Endometrial microvascular endothelial cells (primary cell): ENCODE data around the gene MLLT1. TPM values are rescaled to one million over a fixed set of nuclear protein-coding genes. Genes with fewer than 3 reads are reported as not detected.

Experiments used
- in situ Hi-C: cut with HindIII; loops from 2 replicates; pipeline ENCODE4 v1.10.0; 2017; ENCODE audit warnings: low sequenced_read_pairs, low pct_unique_long_range_greater_than_20kb; ENCODE audit errors: inconsistent ontology term
- total RNA-seq: library from RNA; depleted of rRNA; stranded (reverse); fragments of >200 nt; gene quantifications from one replicate; pipeline ENCODE4 v1.2.3, GENCODE V29; 2015; ENCODE audit errors: inconsistent ontology term

Gene MLLT1
- total RNA-seq, 1 donor from 2014 or later: 17.2 TPM

DNA sequence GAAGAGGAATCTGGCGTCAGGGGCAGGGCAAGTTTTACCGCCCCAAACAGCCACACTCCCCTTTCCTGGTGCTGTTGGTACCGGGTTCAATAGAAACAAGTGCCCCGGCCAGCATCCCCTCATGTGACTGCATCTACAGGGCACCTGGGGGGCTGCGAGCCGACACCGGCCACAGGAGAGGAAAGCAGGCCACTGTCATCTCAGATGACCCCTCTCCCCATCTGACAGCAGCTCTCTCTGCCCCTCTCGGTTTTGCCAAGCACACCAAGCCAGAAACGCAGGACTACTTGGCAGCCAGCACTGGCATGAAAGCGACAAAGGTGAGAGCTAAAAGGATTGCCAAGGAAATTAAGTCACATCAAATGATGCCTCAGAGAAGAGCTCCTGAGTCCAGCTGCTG, 37.1 kb downstream of the MLLT1 start:
- in situ Hi-C loops: no loop called here

DNA sequence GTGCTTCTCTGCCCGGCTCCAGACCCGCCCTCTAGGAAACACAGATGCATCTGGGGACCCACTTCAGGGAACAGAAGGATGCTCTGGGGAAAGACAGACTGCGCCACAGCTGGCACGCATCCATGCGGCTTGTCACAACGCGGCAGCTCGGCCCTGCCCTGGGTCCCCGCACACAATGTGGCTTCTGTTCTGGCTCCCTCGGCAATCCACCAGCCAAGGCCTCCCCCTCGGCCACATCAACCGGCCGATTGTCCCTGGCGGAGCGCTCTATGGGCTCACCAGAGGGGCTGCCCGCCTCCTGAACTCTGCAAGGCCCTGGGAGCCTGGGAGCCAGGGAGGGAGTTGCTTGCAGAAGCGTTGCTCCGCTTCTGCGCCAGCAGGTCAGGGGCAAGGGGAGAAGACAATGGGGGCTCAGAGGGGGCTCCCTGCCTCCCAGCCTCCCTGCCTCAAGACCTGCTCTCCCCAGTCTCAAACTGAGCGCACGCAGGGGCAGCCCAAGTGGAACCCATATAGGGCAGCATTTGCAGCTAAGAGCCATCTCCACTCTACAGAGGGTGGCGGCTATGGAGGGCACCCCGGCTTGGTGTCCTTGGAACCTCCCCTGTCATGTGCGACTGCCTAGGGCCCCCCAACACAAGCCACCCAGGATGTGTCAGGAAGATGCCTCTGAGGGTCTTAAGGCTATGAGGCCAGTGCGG, 37.9 kb downstream of the MLLT1 start:
- in situ Hi-C loops: no loop called here

DNA sequence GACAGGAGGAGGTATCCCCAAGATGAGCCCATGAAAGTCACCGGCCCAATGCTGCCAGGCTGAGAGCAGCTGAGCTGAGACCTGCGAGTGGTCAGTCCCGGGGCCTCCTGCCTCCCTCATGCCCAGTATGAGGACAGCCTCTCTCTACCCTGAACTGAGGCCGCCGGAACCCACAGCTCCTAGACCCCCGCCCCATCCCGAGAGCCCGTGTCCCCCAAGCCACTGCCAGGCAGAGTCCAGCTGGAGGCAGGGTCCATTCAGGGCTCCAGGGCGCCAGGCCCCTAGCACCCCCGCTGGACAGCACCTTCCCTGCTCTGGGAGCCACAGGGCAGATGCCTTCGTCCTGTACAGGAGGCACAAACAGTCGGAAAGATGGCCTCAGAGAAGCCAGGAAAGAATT, 38.7 kb downstream of the MLLT1 start:
- in situ Hi-C loops: no loop called here

DNA sequence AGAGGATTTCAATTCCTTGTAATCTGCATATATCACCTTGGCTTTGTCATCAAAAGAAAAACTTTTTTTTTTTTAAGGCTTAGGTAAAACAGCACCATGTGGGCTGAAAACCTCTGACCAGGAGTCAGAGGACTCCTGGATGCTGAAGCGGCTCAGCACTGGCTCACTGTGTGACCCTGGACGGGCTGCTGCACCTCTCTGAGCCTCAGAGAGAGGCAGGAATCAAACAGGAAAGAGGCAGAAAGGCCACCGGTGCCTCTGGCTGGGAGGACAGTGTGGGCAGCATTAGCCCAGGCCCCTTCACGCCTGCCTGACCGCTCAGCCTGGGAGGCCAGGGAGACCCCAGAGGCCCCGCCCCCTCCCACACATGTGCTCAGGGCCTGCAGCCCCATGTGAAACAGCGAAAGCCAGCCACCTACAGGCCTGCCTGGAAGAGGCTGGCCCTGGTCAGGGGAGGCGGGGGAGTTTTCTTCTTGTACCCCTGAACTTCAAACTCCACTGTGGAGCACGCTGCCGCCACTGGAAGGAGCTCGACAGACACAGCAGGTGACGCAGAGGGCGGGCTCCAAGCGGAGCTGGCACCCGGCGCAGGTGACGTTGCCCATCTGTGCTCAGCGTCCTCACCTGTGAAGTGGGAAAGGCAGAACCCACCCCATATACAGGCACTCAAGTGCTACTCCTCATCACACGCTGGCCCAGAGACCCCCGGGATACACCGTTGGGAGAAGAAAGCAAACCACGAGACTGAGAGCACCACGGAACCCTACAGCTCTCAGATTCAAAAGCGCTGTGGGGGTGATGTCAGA, 39.7 kb downstream of the MLLT1 start:
- in situ Hi-C loops: no loop called here

DNA sequence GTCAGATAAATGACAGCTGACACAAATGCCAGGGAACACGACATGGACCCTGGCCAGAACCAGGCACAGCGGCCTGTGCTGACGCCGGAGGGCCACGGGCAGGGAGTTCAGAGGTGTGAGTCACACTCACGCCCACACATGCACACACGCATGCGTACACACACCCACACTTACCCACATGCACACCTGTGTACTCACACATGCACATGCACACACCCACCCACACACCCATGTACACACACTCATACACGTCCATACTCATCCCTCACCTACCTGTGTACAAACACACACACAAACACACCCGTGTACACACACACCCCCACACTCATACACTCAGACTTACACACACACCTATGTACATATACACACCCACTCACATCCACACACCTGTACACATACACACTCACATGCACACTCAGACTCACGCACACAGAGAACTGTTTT, 40.4 kb downstream of the MLLT1 start:
- in situ Hi-C loops: no loop called here

DNA sequence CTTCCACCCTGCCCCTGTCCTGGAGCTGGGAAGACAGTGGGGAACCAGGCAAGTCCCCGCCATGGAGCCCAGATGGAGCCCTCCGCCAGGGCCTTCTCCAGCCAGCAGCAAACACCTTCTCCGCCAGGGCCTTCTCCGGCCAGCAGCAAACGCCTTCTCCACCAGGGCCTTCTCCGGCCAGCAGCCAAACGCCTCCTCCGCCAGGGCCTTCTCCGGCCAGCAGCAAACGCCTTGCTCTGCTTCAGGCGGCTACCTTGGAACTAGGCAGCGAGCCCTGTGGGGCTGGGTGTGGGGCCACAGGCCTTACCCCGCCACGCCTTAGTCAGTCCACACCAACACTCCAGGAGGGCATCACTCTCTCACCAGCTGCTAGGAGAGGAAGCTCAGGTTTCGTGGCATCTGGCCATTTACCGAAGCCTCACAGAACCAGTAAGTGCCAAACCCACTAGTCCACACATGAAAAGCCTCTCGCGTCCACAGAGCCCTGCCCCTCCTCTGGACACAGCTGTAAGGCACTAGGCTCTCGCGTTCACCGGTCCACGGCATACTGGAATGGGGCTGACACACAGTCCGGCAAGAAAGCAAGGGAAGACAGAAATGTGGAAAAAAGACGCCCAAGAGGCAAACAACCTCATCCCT, 41.0 kb downstream of the MLLT1 start:
- in situ Hi-C loops: no loop called here

DNA sequence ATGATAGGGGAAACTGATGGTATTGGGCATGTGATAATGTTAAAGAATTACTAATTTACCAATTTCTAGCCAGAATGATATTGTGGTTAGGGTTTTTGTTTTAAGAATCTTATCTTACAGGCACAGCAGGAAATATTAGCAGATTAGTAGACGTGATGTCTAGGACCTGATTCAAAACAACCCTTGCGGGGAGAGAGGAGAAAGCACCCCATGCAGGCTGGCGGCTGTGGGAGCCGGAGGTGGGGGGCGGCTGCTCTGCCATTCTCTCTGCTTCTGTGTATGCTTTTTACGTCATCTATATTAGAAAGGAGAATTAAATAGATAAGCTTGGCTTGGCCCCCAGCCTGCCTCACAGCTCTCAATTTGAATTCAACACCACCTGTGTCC, 41.5 kb downstream of the MLLT1 start:
- in situ Hi-C loops: no loop called here

DNA sequence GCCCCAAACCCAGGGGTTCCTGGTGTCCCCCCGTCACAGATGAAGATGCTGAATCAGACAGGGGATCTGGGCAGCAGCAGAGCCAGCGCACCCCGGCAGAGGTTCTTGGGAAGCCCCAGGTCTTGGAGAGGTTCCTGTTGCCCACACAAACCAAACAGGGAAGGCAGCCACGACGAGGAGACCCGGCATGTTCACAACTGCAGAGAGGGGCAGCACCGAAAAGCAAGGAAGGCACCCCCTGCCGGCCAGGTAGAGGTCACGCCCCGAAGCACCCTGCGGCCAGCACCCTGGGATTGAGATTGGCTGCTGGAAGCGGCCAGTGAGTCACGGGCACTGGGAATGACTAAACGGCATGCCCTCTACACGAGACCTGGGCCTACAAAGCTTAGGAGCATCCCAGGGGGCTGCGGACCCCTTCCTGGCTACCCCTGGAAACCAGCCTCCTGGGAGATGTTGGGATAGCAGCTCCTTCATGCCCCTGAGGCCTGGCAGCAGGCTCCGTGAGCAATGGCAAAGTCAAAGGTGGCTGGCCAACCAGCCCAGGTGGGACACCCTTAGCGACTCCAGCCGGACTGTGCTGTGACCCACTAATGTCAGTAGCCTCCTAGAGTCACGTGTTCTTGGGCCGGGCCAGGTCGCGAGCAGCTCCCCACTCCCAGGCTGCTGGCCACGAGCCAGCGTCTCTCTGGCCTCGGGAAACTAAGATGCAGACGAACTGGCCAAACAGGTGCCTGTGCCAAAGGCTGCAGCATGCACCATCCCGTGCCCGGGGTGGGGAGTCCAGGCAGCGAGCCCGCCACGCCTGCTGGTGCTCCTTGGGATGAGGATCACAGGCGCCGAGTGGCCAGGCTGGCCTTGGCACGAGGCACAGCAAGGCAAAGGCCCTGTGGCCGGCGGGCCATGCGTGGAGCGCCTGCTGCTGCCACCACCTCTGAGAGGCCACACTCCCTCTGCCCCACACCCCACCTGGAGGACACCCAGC, 43.2 kb downstream of the MLLT1 start:
- in situ Hi-C loops: no loop called here

DNA sequence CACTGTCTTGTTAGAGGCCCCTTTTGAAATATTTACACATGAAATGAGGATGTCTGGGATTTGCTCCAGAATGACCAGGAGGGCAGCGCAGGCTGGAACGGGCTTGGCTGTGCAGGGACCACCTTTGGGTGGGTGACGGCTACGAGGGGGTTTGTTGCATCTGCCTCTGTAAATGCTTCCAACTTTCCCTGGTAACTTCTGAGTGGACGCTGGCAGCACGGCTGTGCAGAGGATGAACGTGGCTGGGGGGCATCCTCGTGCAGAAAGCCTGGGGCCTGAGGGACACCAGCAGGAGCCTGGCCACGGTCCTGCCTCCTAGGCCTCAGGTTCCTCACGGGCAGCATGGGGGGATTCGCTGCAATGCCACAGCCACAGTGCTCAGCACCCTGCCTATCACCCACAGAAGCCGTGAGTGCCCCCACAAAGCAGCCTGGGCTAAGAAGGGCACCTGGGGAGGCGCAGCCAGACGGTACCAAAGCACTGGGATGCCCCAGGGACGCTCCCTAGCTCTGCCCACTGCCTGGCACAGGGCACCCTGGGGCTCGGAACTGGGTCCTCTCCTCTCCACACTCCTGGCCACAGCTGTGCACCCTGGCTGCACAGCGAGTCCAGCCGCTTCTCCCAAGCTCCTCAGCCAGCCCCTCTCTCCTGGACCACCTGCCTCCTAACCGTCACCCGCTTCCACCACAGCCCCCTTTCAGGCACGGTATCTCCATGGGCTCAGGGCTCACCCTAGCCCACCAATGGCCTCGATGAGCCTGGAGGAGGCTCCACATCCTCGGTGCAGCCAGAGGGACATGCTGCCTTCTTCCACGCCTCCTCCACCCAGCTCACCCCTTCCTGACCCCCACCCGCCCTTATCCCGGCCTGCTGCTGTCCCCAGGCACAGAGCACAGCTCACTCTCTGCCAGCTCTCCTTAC, 44.5 kb downstream of the MLLT1 start:
- in situ Hi-C loops: no loop called here

DNA sequence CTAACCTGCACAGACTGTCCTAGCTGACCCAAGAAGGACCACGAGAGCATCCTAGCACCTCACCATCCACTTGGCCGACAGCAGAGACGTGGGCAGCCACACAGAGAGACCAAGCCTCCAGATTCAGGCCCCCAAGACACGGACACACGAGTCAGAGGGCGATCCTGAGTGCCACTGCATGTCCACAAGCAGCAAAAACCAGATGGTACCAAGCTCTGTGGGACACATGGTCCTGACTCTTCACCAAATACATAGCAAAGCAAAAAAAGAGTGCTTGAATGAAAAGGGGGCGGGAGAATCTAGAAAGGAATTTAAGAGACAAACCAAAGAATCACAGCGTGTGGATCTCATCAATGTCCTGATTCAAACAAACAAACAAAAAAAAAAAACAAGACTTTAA, 45.2 kb downstream of the MLLT1 start:
- in situ Hi-C loops: no loop called here

DNA sequence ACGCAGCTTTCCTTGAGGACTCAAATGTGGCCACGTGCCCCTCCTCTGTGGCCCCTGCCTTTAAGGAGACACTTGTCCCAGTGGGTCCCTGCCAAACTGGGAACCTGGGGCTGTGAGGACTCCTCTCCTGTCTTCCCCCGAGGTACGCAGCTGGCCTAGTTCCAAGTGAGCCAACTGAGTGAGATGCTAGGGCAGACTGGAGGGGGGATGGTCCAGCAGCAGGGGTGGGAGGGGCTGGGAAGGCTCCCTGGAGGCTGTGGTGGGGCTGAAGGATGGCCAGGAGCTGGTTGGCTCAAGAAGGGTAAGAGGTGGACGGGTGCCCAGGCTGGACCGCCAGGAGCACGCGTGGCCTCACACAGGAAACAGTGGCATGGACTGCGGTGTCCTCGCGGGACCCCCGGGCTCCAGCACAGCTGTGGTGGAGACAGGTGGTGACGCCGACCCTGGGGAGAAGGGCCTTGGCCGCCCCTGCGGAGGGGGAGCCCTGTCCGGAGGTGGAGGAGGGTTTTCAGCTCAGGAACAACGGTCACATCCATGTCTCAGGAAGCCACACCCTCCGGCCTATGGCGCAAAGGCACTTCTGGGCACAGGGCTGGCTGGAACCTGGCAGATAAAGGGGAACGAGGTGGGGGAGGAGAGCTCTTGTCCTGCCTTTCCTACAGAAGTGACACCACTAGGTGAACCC, 45.8 kb downstream of the MLLT1 start:
- in situ Hi-C loops: no loop called here

DNA sequence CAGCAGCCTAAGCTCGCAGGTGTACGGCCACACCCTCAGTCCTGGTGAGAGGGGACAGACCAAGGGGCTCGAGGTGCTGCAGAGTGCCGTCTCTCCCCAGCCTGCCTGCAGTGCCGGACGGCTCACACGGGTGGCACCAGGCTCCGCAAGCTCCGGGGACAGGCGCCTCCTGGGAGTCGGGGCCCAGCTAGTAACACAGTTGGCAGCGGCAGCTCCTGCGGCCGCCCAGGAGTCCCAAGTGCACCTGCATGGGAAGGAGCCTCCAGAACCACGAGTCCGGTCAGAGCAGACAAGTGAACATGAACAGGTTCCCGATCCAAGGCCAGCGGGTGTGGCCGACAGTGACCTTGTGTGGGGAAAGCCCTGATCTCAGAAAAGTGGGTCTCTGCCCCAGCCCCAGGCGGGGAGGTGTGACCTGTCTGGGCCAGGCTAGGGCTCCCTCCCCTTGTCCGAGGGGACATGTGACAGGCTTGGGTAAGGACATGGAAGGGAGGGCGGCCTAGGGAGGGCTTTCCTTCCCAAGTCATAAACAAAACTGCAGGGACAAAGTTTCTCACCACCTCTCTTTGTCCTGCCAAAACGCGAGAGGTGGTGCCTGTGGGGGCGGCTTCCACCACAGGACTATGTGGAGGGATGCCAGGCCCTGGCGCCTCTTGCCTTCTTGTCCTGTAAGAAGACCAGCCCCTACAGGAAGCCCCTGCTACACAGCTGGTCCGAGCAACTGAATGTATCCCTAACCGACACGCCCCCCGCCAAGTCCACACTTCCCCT, 46.5 kb downstream of the MLLT1 start:
- in situ Hi-C loops: no loop called here

DNA sequence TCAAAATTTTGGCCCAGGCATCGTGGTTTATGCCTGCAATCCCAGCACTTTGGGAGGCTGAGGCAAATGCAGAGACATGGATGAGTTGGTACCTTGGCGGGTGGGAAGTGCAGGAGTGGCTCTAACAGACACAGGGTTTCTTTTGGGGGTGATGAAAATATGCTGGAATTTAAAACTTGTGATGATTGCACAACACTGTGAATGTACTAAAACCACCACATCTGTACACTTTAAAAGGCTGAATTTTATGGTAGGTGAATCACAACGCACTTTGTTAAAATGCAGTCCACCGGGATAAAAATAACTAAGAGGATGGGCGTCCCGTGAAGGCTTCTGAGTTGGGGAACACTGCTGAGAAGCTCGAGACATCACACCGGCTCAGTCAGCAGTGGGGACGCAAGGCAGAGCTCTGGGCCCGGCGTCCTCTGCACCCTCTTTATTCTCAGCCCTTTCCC, 47.1 kb downstream of the MLLT1 start:
- in situ Hi-C loops: no loop called here

DNA sequence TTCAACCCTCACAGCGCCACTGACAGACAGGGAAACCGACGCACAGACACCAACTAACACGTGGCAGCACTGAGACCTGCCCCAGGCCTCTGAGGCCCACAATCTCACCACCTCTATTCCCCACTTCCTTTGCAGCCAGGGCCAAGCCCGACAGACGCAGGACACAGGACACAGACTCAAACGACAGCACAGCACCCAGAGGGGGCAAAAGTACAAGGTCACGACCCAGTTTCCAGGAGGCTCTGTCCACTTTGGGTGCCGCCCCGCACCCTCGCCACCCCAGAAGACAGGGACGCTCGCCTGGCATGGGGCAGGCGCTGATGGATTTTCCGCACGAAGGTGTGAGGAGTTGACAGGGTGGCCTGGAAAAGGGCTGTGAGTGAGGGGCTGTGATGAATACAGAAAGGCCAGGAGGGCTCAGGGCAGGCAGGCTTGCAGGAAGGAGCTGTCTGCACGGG, 48.8 kb downstream of the MLLT1 start:
- in situ Hi-C loops: no loop called here

DNA sequence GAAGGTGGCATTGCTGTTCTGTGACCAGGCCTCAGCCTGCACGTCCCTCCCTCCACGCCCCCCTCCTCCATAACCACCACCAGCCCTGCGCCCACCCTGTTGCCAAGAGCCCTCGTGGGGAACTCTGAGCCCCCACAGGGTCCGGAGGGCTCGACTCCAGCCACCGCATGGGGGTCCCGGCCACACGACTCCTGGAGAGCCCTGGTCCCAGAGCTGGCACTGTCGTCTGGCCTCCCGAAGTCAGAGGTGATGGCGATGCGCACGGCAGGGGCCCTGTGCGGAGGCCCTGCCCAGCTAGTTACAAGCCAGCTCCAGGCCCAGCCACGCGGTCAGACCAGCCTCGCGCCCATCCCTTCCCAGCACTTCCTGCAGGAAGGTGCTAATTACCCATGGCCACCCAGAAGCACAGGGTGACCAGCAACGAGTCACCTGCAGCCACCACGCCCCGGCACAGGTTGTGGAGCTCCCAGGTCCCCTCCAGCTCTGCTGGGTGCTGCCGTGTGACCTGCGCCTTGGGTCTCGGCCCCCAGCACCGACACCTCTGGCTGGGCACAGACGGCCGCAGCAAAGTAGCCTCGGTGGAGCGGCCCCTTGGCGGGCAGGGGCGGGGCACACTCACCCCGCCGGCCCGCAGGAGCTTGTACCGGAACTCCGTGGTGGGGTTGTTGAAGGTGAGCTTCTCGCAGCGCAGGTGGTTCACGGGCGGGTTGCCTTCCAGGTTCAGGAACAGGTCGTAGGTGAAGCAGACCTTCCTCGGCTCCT, 49.6 kb downstream of the MLLT1 start:
- in situ Hi-C loops: loop anchor here (10.0 kb wide), 1 partner anchor 45 kb away; the partner anchor contains the start of gene MLLT1
